COLO829 (cell line): ENCODE results near the gene LDLRAD3.
A peak's percentile ranks its signal among the peaks of the same experiment; 100 is the strongest.

ENCODE experiments used
- DNase-seq: peaks from one replicate; pipeline ENCODE4 v3.0.0; 2012; ENCODE audit warnings: low spot score

The LDLRAD3 gene

GRCh38 chr11:35962369-35963138, 18.7 kb downstream of the LDLRAD3 start:
- no peak for DNase-seq

GRCh38 chr11:35963911-35964310, 20.0 kb downstream of the LDLRAD3 start:
- DNase-seq: peak; percentile 96

DNA sequence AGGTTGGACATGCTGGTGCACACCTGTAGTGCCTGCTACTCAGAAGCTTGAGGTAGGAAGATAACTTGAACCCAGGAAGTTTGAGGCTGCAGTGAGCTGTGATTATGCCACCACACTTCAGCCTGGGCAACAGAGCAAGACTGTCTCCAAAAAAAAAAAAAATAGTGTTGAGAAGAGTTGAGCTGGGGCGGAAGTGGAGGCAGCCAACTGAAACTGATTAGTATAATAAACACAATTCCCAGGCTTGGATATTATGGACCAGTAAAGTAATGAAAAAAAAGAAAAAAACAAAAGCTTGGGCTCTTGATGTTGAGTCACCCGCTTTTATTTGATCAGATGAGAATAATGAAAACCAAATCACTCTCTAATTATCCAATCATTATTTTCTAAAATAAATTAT, 21.0 kb downstream of the LDLRAD3 start:
- no peak for DNase-seq

DNA sequence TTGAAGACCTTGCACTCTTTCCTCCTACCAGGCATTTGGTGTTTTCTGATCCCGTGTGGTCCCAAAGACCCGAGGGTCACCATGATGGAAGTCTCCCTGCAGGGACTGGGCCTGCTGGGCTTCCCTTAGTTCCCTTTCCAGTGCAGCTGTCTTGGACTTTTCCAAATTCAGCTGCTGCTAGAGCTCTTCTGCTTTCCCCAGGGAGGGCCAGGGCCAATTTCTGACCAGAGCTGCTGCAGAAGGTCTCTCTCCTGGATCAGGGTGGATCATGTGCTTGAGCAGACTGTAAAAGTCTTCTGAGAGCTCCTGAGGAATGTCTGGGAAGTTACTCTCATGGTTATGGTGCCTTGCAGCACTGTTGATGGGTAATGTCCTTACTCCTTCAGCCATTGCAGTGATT, 23.2 kb downstream of the LDLRAD3 start:
- DNase-seq: no peak

DNA sequence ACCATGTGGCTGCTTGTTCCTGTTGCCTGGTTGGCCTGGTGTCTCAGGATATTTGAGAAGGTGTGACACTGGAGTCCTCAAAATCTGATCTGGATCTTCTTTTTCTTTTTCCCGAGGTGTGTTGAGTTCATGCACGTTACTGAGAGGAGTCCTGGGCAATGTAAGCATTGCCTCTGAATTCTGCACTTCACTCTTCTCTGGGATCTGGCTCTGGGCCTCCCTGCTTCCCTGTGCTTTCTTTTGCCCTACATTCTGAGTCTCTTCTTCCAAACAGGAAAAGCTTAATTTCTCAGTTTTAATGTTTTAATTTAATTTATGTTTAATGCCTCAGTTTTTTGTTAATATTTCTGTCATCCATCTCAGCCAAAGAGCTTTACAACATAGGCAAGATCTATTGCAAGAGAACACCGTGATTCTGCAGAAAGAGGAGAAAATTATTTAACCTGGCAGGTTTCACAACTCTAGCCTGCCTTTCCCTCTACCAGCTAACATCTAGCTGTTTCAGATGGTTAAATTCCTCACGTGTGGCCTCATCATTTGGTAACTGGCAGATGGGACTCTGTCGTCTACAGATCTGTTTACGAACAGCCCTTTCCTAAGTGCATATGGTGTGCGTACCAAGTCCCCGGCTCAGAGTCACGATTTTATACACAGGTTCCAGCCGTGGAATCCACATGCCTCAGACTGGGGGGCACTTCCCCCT, 24.7 kb downstream of the LDLRAD3 start:
- DNase-seq: no peak

GRCh38 chr11:35969089-35970042, 25.5 kb downstream of the LDLRAD3 start:
- no peak for DNase-seq

DNA sequence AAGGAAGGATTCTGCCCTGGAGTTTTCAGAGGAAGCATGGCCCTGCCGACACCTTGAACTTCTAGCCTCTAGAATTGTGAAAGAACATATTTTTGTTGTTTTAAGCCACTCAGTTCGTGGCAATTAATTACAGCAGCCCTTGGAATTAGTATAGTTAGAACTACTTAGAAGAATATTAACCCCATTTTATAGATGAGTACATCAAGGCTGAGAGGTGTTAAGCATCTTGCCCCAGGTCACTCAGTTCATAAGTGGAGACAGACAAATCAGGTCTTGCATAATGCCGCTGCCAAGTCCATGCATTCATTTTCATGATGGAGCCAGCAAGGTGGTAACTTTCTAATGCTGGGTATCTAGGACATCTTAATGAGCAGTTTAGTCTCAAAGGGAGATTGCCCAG, 26.6 kb downstream of the LDLRAD3 start:
- DNase-seq: no peak

- DNase-seq: no peak
Observed at GRCh38 chr11:35971841-35972422, 28.1 kb downstream of the LDLRAD3 start.

- no peak for DNase-seq
Observed at GRCh38 chr11:35974882-35975589, 31.2 kb downstream of the LDLRAD3 start.

DNA sequence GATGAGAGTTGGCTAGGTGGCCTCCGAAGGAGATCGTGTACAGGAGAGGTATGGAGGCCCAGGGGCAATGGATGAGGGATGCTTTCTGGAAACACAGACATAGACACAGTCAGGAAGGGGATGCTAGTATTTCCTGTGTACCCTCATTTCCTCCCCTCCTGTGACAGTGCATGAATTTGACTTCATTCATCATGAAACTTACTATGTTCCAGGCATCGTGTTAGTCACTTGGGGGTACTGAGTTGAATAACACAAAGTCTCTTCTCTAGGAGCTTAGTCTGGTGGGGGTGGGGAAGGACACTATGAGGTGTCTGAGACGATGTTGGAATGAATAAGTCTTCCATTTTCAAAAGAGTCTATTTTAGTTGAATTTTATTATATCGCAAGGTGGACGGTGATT, 32.6 kb downstream of the LDLRAD3 start:
- DNase-seq: no peak

DNA sequence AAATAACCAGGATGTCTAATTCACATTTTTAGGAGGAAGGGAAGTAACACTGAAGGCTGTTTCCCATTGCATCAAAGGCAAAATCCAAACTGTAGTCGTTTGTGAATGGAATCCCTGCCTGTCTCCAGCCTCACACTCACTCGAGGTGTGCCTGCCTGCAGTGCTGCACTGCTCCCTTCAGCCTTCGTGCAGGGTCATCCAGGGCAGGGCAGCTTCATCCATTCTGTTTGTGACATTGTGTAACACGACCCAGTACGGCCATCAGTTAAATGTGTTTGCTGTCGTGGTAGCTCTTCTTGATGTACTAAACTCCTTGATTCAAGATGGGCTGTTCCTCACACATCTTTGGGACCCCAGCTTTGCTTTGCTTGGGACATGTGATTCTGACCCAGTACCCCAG, 34.3 kb downstream of the LDLRAD3 start:
- DNase-seq: no peak

- DNase-seq: no peak
Observed at GRCh38 chr11:35978891-35979290, 35.0 kb downstream of the LDLRAD3 start.

GRCh38 chr11:35980686-35981390, 37.0 kb downstream of the LDLRAD3 start:
- no peak for DNase-seq

- DNase-seq: no peak
Observed at GRCh38 chr11:35981581-35981980, 37.7 kb downstream of the LDLRAD3 start.

GRCh38 chr11:35982061-35982460, 38.2 kb downstream of the LDLRAD3 start:
- no peak for DNase-seq

GRCh38 chr11:35983981-35984380, 40.1 kb downstream of the LDLRAD3 start:
- no peak for DNase-seq

GRCh38 chr11:35986947-35987346, 43.1 kb downstream of the LDLRAD3 start:
- DNase-seq: no peak

DNA sequence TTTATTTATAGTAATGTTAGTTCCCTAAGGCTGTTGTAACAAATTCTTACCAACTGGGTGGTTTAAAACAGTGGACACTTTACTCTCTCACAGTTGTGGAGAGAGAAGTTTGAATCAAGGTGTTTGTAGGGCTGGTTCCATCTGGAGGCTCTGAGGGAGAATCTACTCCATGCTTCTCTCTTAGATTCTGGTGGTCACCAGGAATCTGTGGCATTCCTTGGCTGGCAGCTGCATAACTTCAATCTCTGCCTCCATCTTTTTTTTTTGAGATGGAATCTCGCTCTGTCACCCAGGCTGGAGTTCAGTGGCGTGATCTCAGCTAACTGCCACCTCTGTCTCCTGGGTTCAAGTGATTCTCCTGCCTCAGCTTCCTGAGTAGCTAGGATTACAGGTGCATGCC, 46.3 kb downstream of the LDLRAD3 start:
- no peak for DNase-seq

GRCh38 chr11:35990816-35991215, 47.0 kb downstream of the LDLRAD3 start:
- DNase-seq: no peak

DNA sequence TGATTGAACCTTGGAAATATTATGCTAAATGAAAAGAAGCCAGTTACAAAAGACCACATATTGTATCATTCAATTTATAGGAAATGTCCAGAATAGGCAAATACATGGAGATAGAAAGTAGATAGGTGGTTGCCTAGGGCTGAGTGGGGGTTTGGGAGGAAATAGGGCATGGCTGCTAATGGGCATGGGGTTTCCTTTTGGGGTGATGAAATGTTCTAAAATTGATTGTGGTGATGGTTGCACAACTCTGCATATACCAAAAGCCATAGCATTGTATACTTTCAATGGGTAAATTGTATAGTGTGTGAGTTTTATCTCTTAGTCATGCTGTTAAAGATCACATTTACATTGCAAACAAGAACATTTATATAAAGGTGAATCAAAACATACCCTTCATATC, 48.7 kb downstream of the LDLRAD3 start:
- no peak for DNase-seq

GRCh38 chr11:35994421-35994820, 50.6 kb downstream of the LDLRAD3 start:
- no peak for DNase-seq
